HCT116 (cell line): ENCODE results near the gene WDR59.

Experiments used
- SP1 ChIP-seq: IDR thresholded peaks from 2 replicates; pipeline ENCODE4 v1.6.1; 2012; ENCODE audit warnings: low read depth
- ZNF274 ChIP-seq: fragments of 200-500 bp; sonication (Bioruptor generic); IDR thresholded peaks from 2 replicates; pipeline ENCODE4 v1.6.1; 2014; ENCODE audit warnings: mild to moderate bottlenecking, low read depth, low read length, inconsistent platforms

GRCh38 chr16:74836111-74836671, 148.7 kb downstream of the WDR59 start:
- TF ChIP-seq SP1 = no peak
- TF ChIP-seq ZNF274 = no peak
